HepG2 (cell line): Measurements from ENCODE around the gene SLC2A6. TPM values are rescaled to one million over a fixed set of nuclear protein-coding genes. Genes with fewer than 3 reads are reported as not detected.

Experiments
- CERS6 ChIP-seq: sonication (generic); formaldehyde crosslinking; IDR thresholded peaks from 2 replicates; pipeline ENCODE4 v1.5.0; 2020; ENCODE audit warnings: missing genetic modification reagents
- DNMT1 ChIP-seq: sonication (generic); formaldehyde crosslinking; IDR thresholded peaks from 2 replicates; pipeline ENCODE4 v1.5.1; 2020; ENCODE audit warnings: mild to moderate bottlenecking, missing genetic modification reagents
- ETV6 ChIP-seq: sonication (generic); formaldehyde crosslinking; conservative IDR thresholded peaks from 2 replicates; pipeline ENCODE4 v1.4.0; 2020; ENCODE audit warnings: missing genetic modification reagents
- FIP1L1 ChIP-seq: fragments of 200-400 bp; formaldehyde crosslinking; IDR thresholded peaks from 2 replicates; pipeline ENCODE4 v1.6.1; 2018; ENCODE audit warnings: low read depth, mild to moderate bottlenecking, low read length, moderate library complexity, borderline replicate concordance; ENCODE audit not compliant: insufficient read depth
- GABPB1 ChIP-seq: IDR thresholded peaks from 2 replicates; pipeline ENCODE4 v1.6.1; 2016; ENCODE audit warnings: mild to moderate bottlenecking, missing genetic modification reagents, moderate library complexity, missing compliant biosample characterization
- GATA4 ChIP-seq: sonication (generic); IDR thresholded peaks from 2 replicates; pipeline ENCODE4 v1.6.1; 2016; ENCODE audit warnings: antibody characterized with exemption, low read depth, borderline replicate concordance
- HNRNPK ChIP-seq: fragments of 200-400 bp; formaldehyde crosslinking; IDR thresholded peaks from 2 replicates; pipeline ENCODE4 v1.6.1; 2018; ENCODE audit warnings: low read length, low read depth, moderate library complexity, mild to moderate bottlenecking; ENCODE audit not compliant: poor library complexity, severe bottlenecking
- KDM4B ChIP-seq: sonication (generic); formaldehyde crosslinking; IDR thresholded peaks from 2 replicates; pipeline ENCODE4 v1.4.0; 2020; ENCODE audit warnings: missing genetic modification reagents
- KDM5A ChIP-seq: fragments of 200-600 bp; sonication (generic); IDR thresholded peaks from 2 replicates; pipeline ENCODE4 v1.7.0; 2018; ENCODE audit warnings: antibody characterized with exemption, mild to moderate bottlenecking, low read length, borderline replicate concordance
- KDM6A ChIP-seq: IDR thresholded peaks from 2 replicates; pipeline ENCODE4 v1.6.1; 2016; ENCODE audit warnings: low read depth
- PITX1 ChIP-seq: sonication (generic); formaldehyde crosslinking; IDR thresholded peaks from 2 replicates; pipeline ENCODE4 v1.5.1; 2020; ENCODE audit warnings: mild to moderate bottlenecking, missing genetic modification reagents
- PTBP1 ChIP-seq: fragments of 200-400 bp; formaldehyde crosslinking; IDR thresholded peaks from 2 replicates; pipeline ENCODE4 v1.6.1; 2018; ENCODE audit warnings: low read length, low read depth; ENCODE audit not compliant: poor library complexity, severe bottlenecking
- RAD21 ChIP-seq: fragments of 450-650 bp; formaldehyde crosslinking; IDR thresholded peaks from 2 replicates; pipeline ENCODE4 v1.5.0; 2020; ENCODE audit warnings: mild to moderate bottlenecking
- RBFOX2 ChIP-seq: fragments of 200-400 bp; formaldehyde crosslinking; IDR thresholded peaks from 2 replicates; pipeline ENCODE4 v1.6.1; 2017; ENCODE audit warnings: low read depth, mild to moderate bottlenecking, low read length
- RCOR2 ChIP-seq: IDR thresholded peaks from 2 replicates; pipeline ENCODE4 v1.6.1; 2016; ENCODE audit warnings: missing biosample characterization, missing genetic modification reagents
- SIN3B ChIP-seq: fragments of 150-350 bp; IDR thresholded peaks from 2 replicates; pipeline ENCODE4 v1.6.1; 2014; ENCODE audit warnings: low read length
- SKI ChIP-seq: fragments of 450-650 bp; IDR thresholded peaks from one replicate; pipeline ENCODE4 v1.6.1; 2018; ENCODE audit warnings: mild to moderate bottlenecking; ENCODE audit not compliant: partially characterized antibody
- SRSF4 ChIP-seq: fragments of 200-400 bp; formaldehyde crosslinking; IDR thresholded peaks from one replicate; pipeline ENCODE4 v1.6.1; 2018; ENCODE audit warnings: mild to moderate bottlenecking, low read depth, low read length, moderate library complexity; ENCODE audit not compliant: poor library complexity, severe bottlenecking
- ZBTB42 ChIP-seq: sonication (generic); formaldehyde crosslinking; IDR thresholded peaks from 2 replicates; pipeline ENCODE4 v1.5.0; 2020; ENCODE audit warnings: mild to moderate bottlenecking, missing genetic modification reagents
- ZFP36 ChIP-seq: fragments of 150-350 bp; IDR thresholded peaks from 2 replicates; pipeline ENCODE4 v1.6.1; 2018; ENCODE audit warnings: borderline replicate concordance, low read length, low read depth; ENCODE audit not compliant: partially characterized antibody
- ZNF317 ChIP-seq: sonication (generic); formaldehyde crosslinking; IDR thresholded peaks from 2 replicates; pipeline ENCODE4 v1.5.0; 2020; ENCODE audit warnings: mild to moderate bottlenecking, missing genetic modification reagents
- ZNF432 ChIP-seq: sonication (generic); formaldehyde crosslinking; IDR thresholded peaks from 2 replicates; pipeline ENCODE4 v1.5.0; 2020; ENCODE audit warnings: missing genetic modification reagents, mild to moderate bottlenecking, borderline replicate concordance
- ZNF496 ChIP-seq: sonication (generic); formaldehyde crosslinking; IDR thresholded peaks from 2 replicates; pipeline ENCODE4 v1.8.1; 2023; ENCODE audit warnings: mild to moderate bottlenecking, moderate library complexity, missing genetic modification reagents; ENCODE audit not compliant: insufficient replicate concordance
- ZNF674 ChIP-seq: sonication (generic); formaldehyde crosslinking; IDR thresholded peaks from 2 replicates; pipeline ENCODE4 v1.5.0; 2020; ENCODE audit warnings: low read depth, mild to moderate bottlenecking, missing genetic modification reagents
- ZNF720 ChIP-seq: sonication (generic); formaldehyde crosslinking; IDR thresholded peaks from 2 replicates; pipeline ENCODE4 v1.4.0; 2020; ENCODE audit warnings: missing genetic modification reagents
- ZNF773 ChIP-seq: sonication (generic); formaldehyde crosslinking; IDR thresholded peaks from 2 replicates; pipeline ENCODE4 v1.4.0; 2020; ENCODE audit warnings: missing genetic modification reagents, borderline replicate concordance
- ZSCAN25 ChIP-seq: sonication (generic); formaldehyde crosslinking; IDR thresholded peaks from 2 replicates; pipeline ENCODE4 v1.8.0; 2022; ENCODE audit warnings: mild to moderate bottlenecking, missing genetic modification reagents
- ZSCAN5A ChIP-seq: sonication (generic); formaldehyde crosslinking; IDR thresholded peaks from 2 replicates; pipeline ENCODE4 v1.8.0; 2022; ENCODE audit warnings: mild to moderate bottlenecking, missing genetic modification reagents, borderline replicate concordance
- polyA plus RNA-seq, 8 experiments: library from polyadenylated mRNA; depleted of rRNA in 3 of 8; stranded (reverse) in 7 of 8; unstranded in 1 of 8; fragments of >200 nt; fragmentation: Illumina TruSeq in 4 of 8; extraction: Trizol in 4 of 8; gene quantifications; 2 replicates each; pipeline versions ENCODE4 v1.2.1 to v1.2.3, GENCODE V29; 2011 to 2016; ENCODE audit warnings: low read depth in 4 of 8, missing spikeins in 1 of 8, mixed read lengths in 1 of 8; ENCODE audit not compliant: insufficient read depth in 1 of 8
- total RNA-seq, 5 experiments: library from RNA; depleted of rRNA; stranded (reverse); fragments of >200 nt; fragmentation: Illumina TruSeq; extraction: Trizol; gene quantifications; 2 replicates each; pipeline ENCODE4 v1.2.3, GENCODE V29; 2016; ENCODE audit warnings: low read depth in 1 of 5
- TF ChIP-seq, protein P1 (sequence below): IDR thresholded peaks from 2 replicates; pipeline ENCODE4 v1.6.1; 2012; ENCODE audit warnings: inconsistent platforms
- TF ChIP-seq, protein P2 (sequence below): IDR thresholded peaks from 2 replicates; pipeline ENCODE4 v1.6.1; 2016; ENCODE audit warnings: missing compliant biosample characterization, missing genetic modification reagents, borderline replicate concordance

The SLC2A6 gene
- total and polyA plus RNA-seq, 2 of the 13 experiments (the other 11 are each of a cell fraction or from before 2014, with no cell fraction given) = 4.1 to 15.0 TPM

GRCh38 chr9:133428617-133429101 is 50.2 kb downstream of the SLC2A6 start (continued):
- TF ChIP-seq SIN3B = no peak
- no peak for TF ChIP-seq ZNF317 (CRISPR knock-in tag)
- TF ChIP-seq PTBP1 = no peak
- TF ChIP-seq, protein P1, sequence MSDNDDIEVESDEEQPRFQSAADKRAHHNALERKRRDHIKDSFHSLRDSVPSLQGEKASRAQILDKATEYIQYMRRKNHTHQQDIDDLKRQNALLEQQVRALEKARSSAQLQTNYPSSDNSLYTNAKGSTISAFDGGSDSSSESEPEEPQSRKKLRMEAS = peak; percentile 72; the same call in 1 of the 2 replicates
- TF ChIP-seq GATA4 = no peak
- TF ChIP-seq ZNF496 (CRISPR knock-in tag) = no peak
- TF ChIP-seq GABPB1 (CRISPR knock-in tag) = peak; percentile 33; the same call in 1 of the 2 replicates
- no peak for TF ChIP-seq ZNF674 (CRISPR knock-in tag)
- no peak for TF ChIP-seq ZSCAN5A (CRISPR knock-in tag)
- TF ChIP-seq DNMT1 = 0 out of 2 replicates have a peak, but pooled peaks have one; percentile 18
- no peak for TF ChIP-seq ZNF720 (CRISPR knock-in tag)
- TF ChIP-seq KDM6A (CRISPR knock-in tag) = no peak
- TF ChIP-seq FIP1L1 = no peak
- no peak for TF ChIP-seq ZNF432 (CRISPR knock-in tag)
- no peak for TF ChIP-seq RCOR2
- TF ChIP-seq SKI = no peak
- TF ChIP-seq, protein P2, sequence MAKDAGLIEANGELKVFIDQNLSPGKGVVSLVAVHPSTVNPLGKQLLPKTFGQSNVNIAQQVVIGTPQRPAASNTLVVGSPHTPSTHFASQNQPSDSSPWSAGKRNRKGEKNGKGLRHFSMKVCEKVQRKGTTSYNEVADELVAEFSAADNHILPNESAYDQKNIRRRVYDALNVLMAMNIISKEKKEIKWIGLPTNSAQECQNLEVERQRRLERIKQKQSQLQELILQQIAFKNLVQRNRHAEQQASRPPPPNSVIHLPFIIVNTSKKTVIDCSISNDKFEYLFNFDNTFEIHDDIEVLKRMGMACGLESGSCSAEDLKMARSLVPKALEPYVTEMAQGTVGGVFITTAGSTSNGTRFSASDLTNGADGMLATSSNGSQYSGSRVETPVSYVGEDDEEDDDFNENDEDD (CRISPR knock-in tag) = peak; percentile 55; the same call in 1 of the 2 replicates
- peak; percentile 83 for TF ChIP-seq HNRNPK
- TF ChIP-seq SRSF4 = no peak
- TF ChIP-seq ZBTB42 = no peak
- no peak for TF ChIP-seq KDM4B (CRISPR knock-in tag)
- no peak for TF ChIP-seq CERS6
- TF ChIP-seq KDM5A = no peak
- no peak for TF ChIP-seq ZNF773 (CRISPR knock-in tag)
- no peak for TF ChIP-seq RAD21 (CRISPR knock-in tag)
- no peak for TF ChIP-seq RBFOX2
- TF ChIP-seq ZSCAN25 = peak; percentile 22; the same call in 1 of the 2 replicates
- TF ChIP-seq ETV6 (CRISPR knock-in tag) = no peak
- TF ChIP-seq PITX1 = no peak
- TF ChIP-seq ZFP36 = no peak
